Fibroblast of lung (primary cell): Measurements from ENCODE around the gene TIGD1. TPM values are rescaled to one million over a fixed set of nuclear protein-coding genes. Genes with fewer than 3 reads are reported as not detected.

Source experiments
- DNase-seq, 2 donors: peaks; one replicate each; pipeline versions ENCODE4 v3.0.0 to v3.0.0-alpha.2; 2010; ENCODE audit warnings: low read depth in 2 of 2
- H2AFZ ChIP-seq: 2 replicates; pipeline ENCODE4 v1.5.1; 2012; ENCODE audit warnings: low read length, control low read depth, inconsistent platforms
- H3K27ac ChIP-seq: 2 replicates; pipeline ENCODE4 v1.5.1; 2011; ENCODE audit warnings: low read length, control low read depth; ENCODE audit not compliant: insufficient read depth
- H3K27me3 ChIP-seq: 2 replicates; pipeline ENCODE4 v1.5.1; 2011; ENCODE audit warnings: mild to moderate bottlenecking, low read length; ENCODE audit not compliant: control insufficient read depth, insufficient read depth
- H3K36me3 ChIP-seq: 2 replicates; pipeline ENCODE4 v1.5.1; 2011; ENCODE audit warnings: low read length; ENCODE audit not compliant: control insufficient read depth, insufficient read depth
- H3K4me1 ChIP-seq: 2 replicates; pipeline ENCODE4 v1.5.1; 2011; ENCODE audit warnings: low read length; ENCODE audit not compliant: control insufficient read depth, insufficient read depth; ENCODE audit errors: extremely low read depth
- H3K4me2 ChIP-seq: 2 replicates; pipeline ENCODE4 v1.5.1; 2011; ENCODE audit warnings: low read length, control low read depth; ENCODE audit not compliant: insufficient read depth; ENCODE audit errors: extremely low read depth
- H3K4me3 ChIP-seq, 4 experiments: fragments of 200-600 bp in 1 of 4; sonication (generic) in 1 of 4; replicated peaks in 1 of 4; 2 replicates each; pipeline ENCODE4 v1.5.1; 2011 to 2016; ENCODE audit warnings: low read length in 4 of 4, low read depth in 3 of 4, mild to moderate bottlenecking in 3 of 4, control low read depth in 2 of 4, inconsistent platforms in 1 of 4, mixed read lengths in 1 of 4; ENCODE audit not compliant: insufficient read depth in 1 of 4; ENCODE audit errors: control extremely low read depth in 1 of 4
- H3K79me2 ChIP-seq: 2 replicates; pipeline ENCODE4 v1.5.1; 2012; ENCODE audit warnings: mild to moderate bottlenecking, low read length, inconsistent platforms; ENCODE audit not compliant: control insufficient read depth, insufficient read depth
- H3K9ac ChIP-seq: 2 replicates; pipeline ENCODE4 v1.5.1; 2011; ENCODE audit warnings: mild to moderate bottlenecking, low read length, control low read depth; ENCODE audit not compliant: insufficient read depth
- H3K9me3 ChIP-seq: 2 replicates; pipeline ENCODE4 v1.5.1; 2012; ENCODE audit warnings: low read depth, low read length; ENCODE audit not compliant: control insufficient read depth, insufficient read depth
- H4K20me1 ChIP-seq: 2 replicates; pipeline ENCODE4 v1.5.1; 2011; ENCODE audit warnings: low read length; ENCODE audit not compliant: control insufficient read depth, insufficient read depth; ENCODE audit errors: extremely low read depth
- CTCF ChIP-seq, 2 donors: IDR thresholded peaks in 1 of 2; conservative IDR thresholded peaks in 1 of 2; 1 replicate in 1 of 2; 2 replicates in 1 of 2; pipeline ENCODE4 v1.5.1; 2011 to 2012; ENCODE audit warnings: low read length in 2 of 2, control low read depth in 1 of 2, inconsistent platforms in 1 of 2, low read depth in 1 of 2, mild to moderate bottlenecking in 1 of 2
- EZH2 ChIP-seq: IDR thresholded peaks from 2 replicates; pipeline ENCODE4 v1.5.1; 2012; ENCODE audit warnings: low read length, control low read depth, mild to moderate bottlenecking; ENCODE audit errors: missing control alignments
- polyA plus RNA-seq, 2 donors: library from polyadenylated mRNA; depleted of rRNA in 1 of 2; stranded (reverse) in 1 of 2; unstranded in 1 of 2; fragments of >200 nt; gene quantifications; 2 replicates each; pipeline ENCODE4 v1.2.1, GENCODE V29; 2011 to 2012; ENCODE audit warnings: missing spikeins in 1 of 2
- total RNA-seq: library from RNA; depleted of rRNA; stranded (reverse); fragments of >200 nt; gene quantifications from 2 replicates; pipeline ENCODE4 v1.2.1, GENCODE V29; 2014

The TIGD1 gene
- total and polyA plus RNA-seq, 2 donors (not counting 1 experiment from before 2014, with no cell fraction given), result 2.5 to 4.0 TPM

- Histone ChIP-seq H3K27ac (no peak overlapping the region), H3K27me3 (peaks cover 21% of the 10 kb centered on the region), H3K9me3 (no peaks in the 10 kb centered on the region), H3K4me2 (no peak overlapping the region), H3K9ac (no peak overlapping the region), H3K36me3 (no peaks in the 10 kb centered on the region), H3K4me3 (no peak overlapping the region), H3K4me1 (no peaks in the 10 kb centered on the region), H2AFZ (no peak overlapping the region), H3K79me2 (no peaks in the 10 kb centered on the region), H4K20me1 (no peaks in the 10 kb centered on the region)
- no peak for TF ChIP-seq EZH2
- no peak for TF ChIP-seq CTCF (conservative IDR thresholded peaks at IDR 0.05 in 1 of 2, IDR thresholded peaks at IDR 0.05 in 1 of 2; ENCODE audit: low read depth in 1 of 2, low read length in 2 of 2)
- DNase-seq, result no peak
Measured at GRCh38 chr2:232501794-232502390, 48.5 kb downstream of the TIGD1 start.

GRCh38 chr2:232501331-232501771, 49.0 kb downstream of the TIGD1 start:
- no peaks in the 10 kb centered on the region for H3K79me2 ChIP-seq
- peaks cover 21% of the 10 kb centered on the region for H3K27me3 ChIP-seq
- no peak overlapping the region for H3K4me3 ChIP-seq
- H2AFZ ChIP-seq, result no peak overlapping the region
- no peaks in the 10 kb centered on the region for H3K9me3 ChIP-seq
- H3K9ac ChIP-seq, result no peak overlapping the region
- no peaks in the 10 kb centered on the region for H3K4me1 ChIP-seq
- H3K4me2 ChIP-seq, result no peak overlapping the region
- no peak for DNase-seq
- no peaks in the 10 kb centered on the region for H4K20me1 ChIP-seq
- H3K36me3 ChIP-seq, result no peaks in the 10 kb centered on the region
- H3K27ac ChIP-seq, result no peak overlapping the region
- TF ChIP-seq EZH2 (no peak), CTCF (conservative IDR thresholded peaks at IDR 0.05 in 1 of 2, IDR thresholded peaks at IDR 0.05 in 1 of 2; ENCODE audit: low read depth in 1 of 2, low read length in 2 of 2) (no peak)

GRCh38 chr2:232498452-232498851, 51.9 kb downstream of the TIGD1 start:
- no peak overlapping the region for H2AFZ ChIP-seq
- TF ChIP-seq EZH2 (no peak), CTCF (conservative IDR thresholded peaks at IDR 0.05 in 1 of 2, IDR thresholded peaks at IDR 0.05 in 1 of 2; ENCODE audit: low read depth in 1 of 2, low read length in 2 of 2) (no peak)

More at GRCh38 chr2:232498452-232498851, 51.9 kb downstream of the TIGD1 start:
- H3K4me3 ChIP-seq, result no peak overlapping the region
- H3K4me1 ChIP-seq, result no peaks in the 10 kb centered on the region
- no peaks in the 10 kb centered on the region for H3K36me3 ChIP-seq
- peaks cover 6% of the 10 kb centered on the region for H3K27me3 ChIP-seq
- no peaks in the 10 kb centered on the region for H3K9me3 ChIP-seq
- H4K20me1 ChIP-seq, result no peaks in the 10 kb centered on the region
- no peak overlapping the region for H3K9ac ChIP-seq
- no peaks in the 10 kb centered on the region for H3K79me2 ChIP-seq
- no peak overlapping the region for H3K4me2 ChIP-seq
- H3K27ac ChIP-seq, result no peak overlapping the region
- no peak for DNase-seq

Other genes starting within 250 kb of the TIGD1 start
- not detected in 2 replicates for gene ALPP, start 171.8 kb downstream of the TIGD1 start, total RNA-seq
- gene ALPP, start 171.8 kb downstream of the TIGD1 start, polyA plus RNA-seq, result not detected in 2 replicates
- not detected in 2 replicates for gene ALPG, start 143.7 kb downstream of the TIGD1 start, total RNA-seq
- not detected in 2 replicates for gene ALPG, start 143.7 kb downstream of the TIGD1 start, polyA plus RNA-seq
- not detected in 2 replicates for gene ALPI, start 94.4 kb downstream of the TIGD1 start, total RNA-seq
- not detected in 2 replicates for gene ALPI, start 94.4 kb downstream of the TIGD1 start, polyA plus RNA-seq
- not detected in 2 replicates for gene ECEL1, start 62.7 kb downstream of the TIGD1 start, total RNA-seq
- gene ECEL1, start 62.7 kb downstream of the TIGD1 start, polyA plus RNA-seq, result not detected in 2 replicates
- not detected in 2 replicates for gene PRSS56, start 30.2 kb downstream of the TIGD1 start, total RNA-seq
- gene PRSS56, start 30.2 kb downstream of the TIGD1 start, polyA plus RNA-seq, result not detected in 2 replicates
- not detected in 2 replicates for gene CHRND, start 24.4 kb downstream of the TIGD1 start, total RNA-seq
- not detected in 2 replicates for gene CHRND, start 24.4 kb downstream of the TIGD1 start, polyA plus RNA-seq
- not detected in 2 replicates for gene CHRNG, start 10.9 kb downstream of the TIGD1 start, total RNA-seq
- gene CHRNG, start 10.9 kb downstream of the TIGD1 start, polyA plus RNA-seq, result not detected in 2 replicates
- gene EIF4E2, start 132 bp upstream of the TIGD1 start, total RNA-seq, result 94.5 and 101 TPM in 2 replicates
- gene EIF4E2, start 132 bp upstream of the TIGD1 start, polyA plus RNA-seq, result 75.3 and 77.6 TPM in 2 replicates
- not detected in 2 replicates for gene EFHD1, start 83.0 kb upstream of the TIGD1 start, total RNA-seq
- gene EFHD1, start 83.0 kb upstream of the TIGD1 start, polyA plus RNA-seq, result 0.09 and 0.83 TPM in 2 replicates
- gene GIGYF2, start 146.8 kb upstream of the TIGD1 start, total RNA-seq, result 46.2 and 64.7 TPM in 2 replicates
- gene GIGYF2, start 146.8 kb upstream of the TIGD1 start, polyA plus RNA-seq, result 31.1 and 33.6 TPM in 2 replicates
- gene KCNJ13, start 226.0 kb upstream of the TIGD1 start, total RNA-seq, result not detected in 2 replicates
- gene KCNJ13, start 226.0 kb upstream of the TIGD1 start, polyA plus RNA-seq, result not detected in 2 replicates